NCI-H2081 (cell line): Measurements from ENCODE around the gene RFXAP.
A peak's percentile ranks its signal among the peaks of the same experiment; 100 is the strongest.

Source experiments
- DNase-seq, 2 experiments: peaks; one replicate each; lab custom pipeline; 2025; lab: John Stamatoyannopoulos, UW

RFXAP gene

GRCh38 chr13:36866232-36866631, 47.2 kb downstream of the RFXAP start:
- no peak for DNase-seq

GRCh38 chr13:36870050-36870692, 51.1 kb downstream of the RFXAP start:
- no peak for DNase-seq

- DNase-seq: peak; percentile 33 to 53
Observed at GRCh38 chr13:36872621-36873020, 53.6 kb downstream of the RFXAP start.

- DNase-seq: no peak
Observed at GRCh38 chr13:36875431-36875830, 56.4 kb downstream of the RFXAP start.

- no peak for DNase-seq
Observed at GRCh38 chr13:36875961-36876360, 56.9 kb downstream of the RFXAP start.
